ENCODE results near the gene SLC19A1.
"Not testable (repeated sequence)": the region's sequence is repeated elsewhere in the genome, so short reads cannot be mapped to it uniquely, and the experiment has no call there.

Gene SLC19A1

DNA sequence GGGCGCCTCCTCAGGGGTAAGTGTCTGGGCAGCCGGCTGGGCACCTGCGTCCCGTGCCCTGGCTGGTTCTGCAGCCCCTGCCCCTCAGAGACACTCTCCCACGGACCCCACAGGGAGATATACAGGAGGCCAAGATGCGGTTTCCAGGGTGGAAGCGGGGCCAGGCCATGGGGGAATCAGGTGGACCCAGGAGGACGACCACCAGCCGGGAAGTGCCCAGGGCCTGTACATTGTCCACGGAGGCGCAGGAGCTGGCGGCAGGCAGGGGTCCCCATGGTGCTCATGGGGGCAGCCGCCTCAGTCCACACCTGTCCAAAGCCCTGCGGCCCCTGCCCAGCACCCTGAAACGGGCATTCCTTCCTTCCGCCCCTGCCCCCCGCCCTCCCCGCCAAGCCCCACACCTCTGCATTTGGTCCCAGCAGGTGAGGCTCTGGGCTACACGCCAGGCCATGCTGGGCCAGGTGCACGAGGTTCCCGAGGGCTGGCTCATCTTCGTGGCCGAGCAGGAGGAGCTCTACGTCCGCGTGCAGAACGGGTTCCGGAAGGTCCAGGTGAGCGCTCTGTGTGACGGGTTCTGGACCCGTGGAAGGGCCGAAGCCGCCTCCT lies 36.7 kb downstream of the SLC19A1 start:
- Mint-ChIP-seq H3K4me3 (no peak overlapping the region), H3K27ac (no peak overlapping the region), H3K4me1 (peaks cover 6% of the 10 kb centered on the region), H3K36me3 (ENCODE audit: low read depth) (peaks cover 9% of the 10 kb centered on the region), H3K9me3 (no peaks in the 10 kb centered on the region), H3K27me3 (ENCODE audit: low read depth, poor library complexity) (no peaks in the 10 kb centered on the region)
- no peak for DNase-seq
- TF ChIP-seq CTCF (IDR thresholded peaks at IDR 0.05) = no peak

- Mint-ChIP-seq H3K4me1 (peaks cover 6% of the 10 kb centered on the region), H3K36me3 (ENCODE audit: low read depth) (peaks cover 10% of the 10 kb centered on the region), H3K27me3 (ENCODE audit: low read depth, poor library complexity) (no peaks in the 10 kb centered on the region), H3K4me3 (no peak overlapping the region), H3K27ac (no peak overlapping the region), H3K9me3 (no peaks in the 10 kb centered on the region)
- no peak for TF ChIP-seq CTCF (IDR thresholded peaks at IDR 0.05)
- peak; percentile 1 for DNase-seq
These were observed 37.5 kb downstream of the SLC19A1 start for GRCh38 chr21:45504516-45505415.

DNA sequence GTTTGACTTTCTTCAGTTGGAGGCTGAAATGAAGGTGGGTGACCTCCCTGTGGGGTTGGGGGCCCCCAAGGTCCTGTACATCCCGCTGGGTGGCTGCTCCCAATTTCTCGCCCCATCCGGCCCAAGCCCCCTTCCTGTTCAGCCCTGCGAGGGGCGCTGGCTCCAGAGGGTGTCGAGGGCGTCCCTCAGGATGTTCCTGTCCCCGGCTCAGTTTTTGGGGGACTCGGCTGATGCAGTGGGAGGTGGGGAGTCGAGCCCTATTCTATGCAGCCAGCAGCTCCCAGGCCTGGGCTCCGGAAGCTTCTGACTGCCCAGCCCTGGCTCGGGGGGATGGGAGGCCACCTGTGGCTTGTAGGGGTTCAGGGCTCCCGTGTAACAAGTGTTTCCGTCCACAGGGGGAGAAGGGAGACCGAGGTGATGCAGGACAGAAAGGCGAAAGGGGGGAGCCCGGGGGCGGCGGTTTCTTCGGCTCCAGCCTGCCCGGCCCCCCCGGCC lies 38.2 kb downstream of the SLC19A1 start:
- no peak for DNase-seq
- Mint-ChIP-seq H3K27ac (no peak overlapping the region), H3K4me1 (peaks cover 6% of the 10 kb centered on the region), H3K36me3 (ENCODE audit: low read depth) (peaks cover 16% of the 10 kb centered on the region), H3K9me3 (no peaks in the 10 kb centered on the region), H3K4me3 (no peak overlapping the region), H3K27me3 (ENCODE audit: low read depth, poor library complexity) (no peaks in the 10 kb centered on the region)
- TF ChIP-seq CTCF (IDR thresholded peaks at IDR 0.05) = no peak

DNA sequence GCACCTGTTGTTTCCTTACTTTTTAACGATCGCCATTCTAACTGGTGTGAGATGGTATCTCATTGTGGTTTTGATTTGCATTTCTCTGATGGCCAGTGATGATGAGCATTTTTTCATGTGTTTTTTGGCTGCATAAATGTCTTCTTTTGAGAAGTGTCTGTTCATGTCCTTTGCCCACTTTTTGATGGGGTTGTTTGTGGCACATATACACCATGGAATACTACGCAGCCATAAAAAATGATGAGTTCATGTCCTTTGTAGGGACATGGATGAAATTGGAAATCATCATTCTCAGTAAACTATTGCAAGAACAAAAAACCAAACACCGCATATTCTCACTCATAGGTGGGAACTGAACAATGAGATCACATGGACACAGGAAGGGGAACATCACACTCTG lies 39.0 kb downstream of the SLC19A1 start:
- DNase-seq; H3K9me3 Mint-ChIP-seq; H3K27ac Mint-ChIP-seq; H3K4me3 Mint-ChIP-seq; H3K27me3 Mint-ChIP-seq (ENCODE audit: low read depth, poor library complexity); H3K4me1 Mint-ChIP-seq: not testable (repeated sequence)
- H3K36me3 Mint-ChIP-seq (ENCODE audit: low read depth) = peaks cover 23% of the 10 kb centered on the region

DNA sequence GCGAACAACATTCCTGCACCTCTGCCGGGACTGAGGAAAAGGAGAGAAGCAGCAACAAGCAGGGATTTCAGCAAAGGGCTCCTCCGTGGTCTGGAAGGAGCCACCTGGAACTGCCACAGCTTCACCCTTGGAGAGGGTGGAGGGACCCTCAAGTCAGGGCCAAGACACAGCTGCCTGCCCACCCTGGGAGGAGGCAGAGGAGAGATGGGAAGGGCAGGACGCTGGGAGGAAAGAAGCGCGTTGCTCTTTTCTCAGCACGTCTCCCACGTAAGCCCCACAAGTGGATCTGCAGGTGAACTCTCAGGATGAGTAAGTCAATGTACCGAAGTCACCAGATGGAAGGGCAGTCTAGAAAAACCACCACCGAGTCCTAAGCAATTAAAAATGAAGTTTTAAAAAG lies 39.6 kb downstream of the SLC19A1 start:
- no peak for TF ChIP-seq CTCF (IDR thresholded peaks at IDR 0.05)
- Mint-ChIP-seq H3K9me3 (no peaks in the 10 kb centered on the region), H3K4me1 (no peaks in the 10 kb centered on the region), H3K4me3 (no peak overlapping the region), H3K36me3 (ENCODE audit: low read depth) (peaks cover 23% of the 10 kb centered on the region), H3K27me3 (ENCODE audit: low read depth, poor library complexity) (no peaks in the 10 kb centered on the region), H3K27ac (peak overlapping the region; percentile 51)
- DNase-seq = no peak

DNA sequence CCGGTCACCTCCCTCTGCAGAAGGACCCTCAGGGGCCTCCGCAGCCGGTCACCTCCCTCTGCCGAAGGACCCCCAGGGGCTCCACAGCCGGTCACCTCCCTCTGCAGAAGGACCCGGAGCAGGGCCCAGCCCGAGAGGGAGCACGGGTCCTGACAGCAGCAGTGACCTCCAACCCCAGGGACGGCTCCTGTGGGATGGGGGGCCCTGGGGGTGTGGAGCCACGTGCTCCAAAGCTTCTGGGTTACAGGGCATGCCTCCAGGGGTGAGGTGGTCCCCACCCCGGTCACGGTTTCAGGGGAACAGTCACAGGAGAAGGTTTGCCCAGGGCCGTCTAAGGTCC lies 40.3 kb downstream of the SLC19A1 start:
- Mint-ChIP-seq H3K4me3 (no peak overlapping the region), H3K9me3 (no peaks in the 10 kb centered on the region), H3K27ac (no peak overlapping the region), H3K36me3 (ENCODE audit: low read depth) (peaks cover 23% of the 10 kb centered on the region), H3K27me3 (ENCODE audit: low read depth, poor library complexity) (no peaks in the 10 kb centered on the region), H3K4me1 (no peaks in the 10 kb centered on the region)
- TF ChIP-seq CTCF (IDR thresholded peaks at IDR 0.05) = no peak
- no peak for DNase-seq

GRCh38 chr21:45501081-45502005 lies 40.9 kb downstream of the SLC19A1 start:
- peaks cover 23% of the 10 kb centered on the region for H3K36me3 Mint-ChIP-seq (ENCODE audit: low read depth)
- not testable (repeated sequence) for H3K4me3 Mint-ChIP-seq; H3K27me3 Mint-ChIP-seq (ENCODE audit: low read depth, poor library complexity); DNase-seq; H3K4me1 Mint-ChIP-seq; H3K27ac Mint-ChIP-seq; H3K9me3 Mint-ChIP-seq

All from nephron progenitor cell (in vitro differentiated cells).